Spinal cord (tissue), 10 donors: ENCODE data around the gene SLC38A9. TPM values are rescaled to one million over a fixed set of nuclear protein-coding genes. Genes with fewer than 3 reads are reported as not detected.
A peak's percentile ranks its signal among the peaks of the same experiment; 100 is the strongest.

ENCODE experiments used
- DNase-seq, 6 donors: peaks; one replicate each; pipeline versions ENCODE4 v3.0.0 to v3.0.0-alpha.2; 2013 to 2015; ENCODE audit warnings: low spot score in 6 of 6, low read depth in 4 of 6
- H3K27ac ChIP-seq: one replicate; pipeline ENCODE4 v1.5.1; 2013; ENCODE audit warnings: low read depth, low read length, control low read depth
- H3K27me3 ChIP-seq: one replicate; pipeline ENCODE4 v1.6.1; 2013; ENCODE audit warnings: low read length; ENCODE audit not compliant: control insufficient read depth, insufficient read depth
- H3K36me3 ChIP-seq: one replicate; pipeline ENCODE4 v1.6.1; 2013; ENCODE audit warnings: low read length; ENCODE audit not compliant: control insufficient read depth, insufficient read depth
- H3K4me1 ChIP-seq: one replicate; pipeline ENCODE4 v1.6.1; 2013; ENCODE audit warnings: low read length; ENCODE audit not compliant: control insufficient read depth, insufficient read depth
- H3K4me3 ChIP-seq: one replicate; pipeline ENCODE4 v1.5.1; 2013; ENCODE audit warnings: low read depth, low read length, control low read depth
- H3K9me3 ChIP-seq: one replicate; pipeline ENCODE4 v1.6.1; 2013; ENCODE audit warnings: low read length; ENCODE audit not compliant: control insufficient read depth, insufficient read depth
- WGBS: methylation state at CpG from one replicate; pipeline ENCODE4 v1.1.5; 2013; ENCODE audit warnings: missing lambda C conversion rate; ENCODE audit not compliant: insufficient coverage; 5-methylcytosine and 5-hydroxymethylcytosine counted together
- polyA plus RNA-seq, 2 donors: library from polyadenylated mRNA; unstranded; fragments of 120-200 nt; gene quantifications; one replicate each; pipeline ENCODE4 v1.2.1, GENCODE V29; 2013; ENCODE audit not compliant: insufficient read length in 2 of 2
- total RNA-seq, 2 donors: library from RNA; depleted of rRNA in 1 of 2; stranded (reverse); fragments of 120-200 nt in 1 of 2; fragments of >200 nt in 1 of 2; gene quantifications; one replicate each; pipeline versions ENCODE4 v1.2.3 to v1.2.4, GENCODE V29; 2013 to 2014
- donor health status: healthy.

The SLC38A9 gene
- total and polyA plus RNA-seq, 4 donors, result 16.8 to 63.7 (median 25.0) TPM

DNA sequence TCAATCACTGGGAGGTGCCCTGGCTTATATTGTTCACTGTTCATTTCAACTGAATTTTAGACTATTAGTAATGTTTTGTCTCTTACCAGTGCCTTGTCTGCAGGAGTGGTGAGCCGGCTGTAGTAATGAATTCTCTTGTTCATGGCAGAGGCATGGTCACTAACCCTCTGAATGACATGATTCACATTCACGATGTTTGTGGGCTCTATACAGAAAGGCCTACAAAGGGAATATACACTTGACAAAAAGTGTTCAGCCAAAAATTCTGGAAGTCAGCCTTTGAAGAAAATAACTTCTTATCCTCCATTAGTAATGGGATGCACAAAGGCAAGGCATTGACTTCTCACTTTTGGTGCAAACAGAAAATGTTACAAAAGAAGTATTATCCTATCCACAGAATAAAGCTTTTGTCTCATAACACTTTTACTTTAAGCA lies 39.6 kb downstream of the SLC38A9 start:
- Histone ChIP-seq H3K27me3 (no peaks in the 10 kb centered on the region), H3K4me1 (no peaks in the 10 kb centered on the region), H3K27ac (peak overlapping the region; percentile 57), H3K4me3 (no peak overlapping the region), H3K9me3 (no peaks in the 10 kb centered on the region), H3K36me3 (peaks cover 4% of the 10 kb centered on the region)
- no CpG with 5 or more reads among the region's 2 CpGs for WGBS
- DNase-seq, result peak in 1 of 6 donors; percentile 28

- Histone ChIP-seq H3K4me1 (no peaks in the 10 kb centered on the region), H3K27ac (peak overlapping the region; percentile 57), H3K4me3 (no peak overlapping the region), H3K36me3 (peaks cover 4% of the 10 kb centered on the region), H3K9me3 (no peaks in the 10 kb centered on the region), H3K27me3 (no peaks in the 10 kb centered on the region)
- WGBS, result no CpG with 5 or more reads among the region's 1 CpG
- DNase-seq, result no peak
Observed at GRCh38 chr5:55671975-55672374, 40.1 kb downstream of the SLC38A9 start.

GRCh38 chr5:55668356-55668755 lies 43.8 kb downstream of the SLC38A9 start:
- H3K4me3 ChIP-seq, result no peak overlapping the region
- H3K27ac ChIP-seq, result no peak overlapping the region
- no peaks in the 10 kb centered on the region for H3K9me3 ChIP-seq
- peaks cover 5% of the 10 kb centered on the region for H3K36me3 ChIP-seq
- DNase-seq, result no peak
- H3K4me1 ChIP-seq, result no peaks in the 10 kb centered on the region
- no peaks in the 10 kb centered on the region for H3K27me3 ChIP-seq

- Histone ChIP-seq H3K27me3 (no peaks in the 10 kb centered on the region), H3K4me1 (no peaks in the 10 kb centered on the region), H3K4me3 (no peak overlapping the region), H3K36me3 (peaks cover 9% of the 10 kb centered on the region), H3K27ac (no peak overlapping the region), H3K9me3 (no peaks in the 10 kb centered on the region)
- no peak for DNase-seq
- 100% methylated on average over 2 of the region's 3 CpGs for WGBS
Observed at GRCh38 chr5:55667938-55668337, 44.2 kb downstream of the SLC38A9 start.

GRCh38 chr5:55665065-55665464 lies 47.1 kb downstream of the SLC38A9 start:
- WGBS, result 95% methylated on average over 4 of the region's 8 CpGs
- no peaks in the 10 kb centered on the region for H3K4me1 ChIP-seq
- H3K27me3 ChIP-seq, result no peaks in the 10 kb centered on the region
- DNase-seq, result no peak
- H3K27ac ChIP-seq, result no peak overlapping the region
- H3K4me3 ChIP-seq, result no peak overlapping the region
- no peaks in the 10 kb centered on the region for H3K9me3 ChIP-seq
- H3K36me3 ChIP-seq, result peaks cover 15% of the 10 kb centered on the region

- no peaks in the 10 kb centered on the region for H3K4me1 ChIP-seq
- WGBS, result no CpG with 5 or more reads among the region's 2 CpGs
- H3K36me3 ChIP-seq, result peaks cover 5% of the 10 kb centered on the region
- DNase-seq, result no peak
- no peaks in the 10 kb centered on the region for H3K9me3 ChIP-seq
- H3K4me3 ChIP-seq, result no peak overlapping the region
- no peak overlapping the region for H3K27ac ChIP-seq
- H3K27me3 ChIP-seq, result no peaks in the 10 kb centered on the region
Observed at GRCh38 chr5:55657443-55657842, 54.7 kb downstream of the SLC38A9 start.

- DNase-seq, result no peak
- Histone ChIP-seq H3K4me3 (no peak overlapping the region), H3K9me3 (no peaks in the 10 kb centered on the region), H3K4me1 (no peaks in the 10 kb centered on the region), H3K36me3 (peaks cover 10% of the 10 kb centered on the region), H3K27me3 (no peaks in the 10 kb centered on the region), H3K27ac (no peak overlapping the region)
- WGBS, result no CpG with 5 or more reads among the region's 3 CpGs
Observed at GRCh38 chr5:55650386-55650785, 61.7 kb downstream of the SLC38A9 start.

- no peaks in the 10 kb centered on the region for H3K4me1 ChIP-seq
- no peaks in the 10 kb centered on the region for H3K9me3 ChIP-seq
- H3K27me3 ChIP-seq, result no peaks in the 10 kb centered on the region
- peaks cover 13% of the 10 kb centered on the region for H3K36me3 ChIP-seq
- DNase-seq, result no peak
- no peak overlapping the region for H3K4me3 ChIP-seq
- no peak overlapping the region for H3K27ac ChIP-seq
Observed at GRCh38 chr5:55649963-55650362, 62.2 kb downstream of the SLC38A9 start.

DNA sequence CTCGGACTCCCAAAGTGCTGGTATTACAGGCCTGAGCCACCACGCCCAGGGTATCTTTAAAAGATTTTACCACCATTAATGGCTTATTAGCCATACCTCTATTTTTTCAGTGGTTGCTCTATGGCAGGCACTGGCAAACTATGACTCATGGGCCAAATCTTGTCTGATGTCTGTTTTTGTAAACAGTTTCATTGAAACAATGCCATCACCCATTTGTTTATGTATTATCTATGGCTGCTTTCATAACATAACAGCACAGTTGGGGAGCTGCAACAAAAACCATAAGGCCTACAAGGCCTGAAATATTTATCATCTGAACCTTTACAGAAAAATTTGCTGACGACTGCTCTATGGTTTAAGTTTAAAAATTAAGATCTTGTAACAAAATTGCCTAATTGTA lies 66.8 kb downstream of the SLC38A9 start:
- DNase-seq, result no peak
- H3K4me1 ChIP-seq, result no peaks in the 10 kb centered on the region

GRCh38 chr5:55638455-55638854 lies 73.7 kb downstream of the SLC38A9 start:
- H3K4me3 ChIP-seq, result no peak overlapping the region
- no peak overlapping the region for H3K27ac ChIP-seq

More for the DNA sequence above, 66.8 kb downstream of the SLC38A9 start:
- 100% methylated on average over 1 of the region's 3 CpGs for WGBS
- Histone ChIP-seq H3K27me3 (no peaks in the 10 kb centered on the region), H3K9me3 (no peaks in the 10 kb centered on the region), H3K4me3 (no peak overlapping the region), H3K36me3 (peaks cover 10% of the 10 kb centered on the region), H3K27ac (no peak overlapping the region)

More at GRCh38 chr5:55638455-55638854, 73.7 kb downstream of the SLC38A9 start:
- Histone ChIP-seq H3K4me1 (no peaks in the 10 kb centered on the region), H3K27me3 (no peaks in the 10 kb centered on the region), H3K36me3 (peaks cover 3% of the 10 kb centered on the region), H3K9me3 (no peaks in the 10 kb centered on the region)
- peak in 1 of 6 donors; percentile 31 for DNase-seq
- WGBS, result 88% methylated on average over 1 of the region's 4 CpGs
